Left ventricle myocardium inferior (tissue), 1 donor: ENCODE data around the gene BPIFB3. TPM values are rescaled to one million over a fixed set of nuclear protein-coding genes. Genes with fewer than 3 reads are reported as not detected.

Source experiments
- DNase-seq: peaks from one replicate; pipeline ENCODE4 v3.0.0-alpha.2; 2020
- H3K27ac ChIP-seq: fragments of 200-600 bp; replicated peaks from 2 replicates; pipeline ENCODE4 v1.8.0; 2021
- H3K27me3 ChIP-seq: fragments of 200-600 bp; 2 replicates; pipeline ENCODE4 v1.8.0; 2021; ENCODE audit warnings: low read depth
- H3K36me3 ChIP-seq: fragments of 200-600 bp; 2 replicates; pipeline ENCODE4 v1.8.0; 2021
- H3K4me1 ChIP-seq: fragments of 200-600 bp; 2 replicates; pipeline ENCODE4 v1.8.0; 2021
- H3K4me3 ChIP-seq: fragments of 200-600 bp; 2 replicates; pipeline ENCODE4 v1.8.0; 2021; ENCODE audit warnings: mild to moderate bottlenecking, moderate library complexity
- H3K9me3 ChIP-seq: fragments of 200-600 bp; replicated peaks from 2 replicates; pipeline ENCODE4 v1.8.0; 2021
- intact Hi-C: fragments of 100-400 bp; cut with micrococcal nuclease; formaldehyde crosslinking; loops from one replicate; pipeline ENCODE4 v1.11.0; 2022
- total RNA-seq: library from RNA; stranded (reverse); fragmentation: NEBNext Ultra II Directional; extraction: Animal tissue kit (Norgen Biotek cat#: 25700); gene quantifications from one replicate; pipeline ENCODE4 v1.2.1, GENCODE V29; 2021
- TF ChIP-seq, protein P1 (sequence below): fragments of 200-600 bp; IDR thresholded peaks from 2 replicates; pipeline ENCODE4 v1.8.0; 2021; ENCODE audit warnings: antibody characterized with exemption, mild to moderate bottlenecking, borderline replicate concordance
- donor health status: DM: no; HTN: yes; CAD: no; lungs with severe emphysema.

BPIFB3 gene
- total RNA-seq, 1 donor from 2014 or later = not detected

DNA sequence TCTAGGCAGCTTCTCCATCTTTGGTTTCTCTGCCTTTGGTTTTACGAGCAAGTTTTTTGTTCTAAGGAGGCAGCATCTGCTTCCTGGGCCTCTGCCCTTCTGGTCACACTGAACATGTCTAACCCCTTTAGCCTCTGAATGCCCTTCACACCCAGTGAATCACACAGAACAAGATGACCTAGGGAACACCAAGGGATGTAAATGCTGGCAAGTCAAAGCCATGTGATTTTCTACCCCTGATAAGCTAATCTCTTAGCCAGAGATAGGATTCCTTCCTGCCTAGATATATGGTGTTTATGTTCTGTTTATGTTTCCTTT is 29.5 kb upstream of the BPIFB3 start:
- DNase-seq = no peak
- Histone ChIP-seq H3K36me3 (no peaks in the 10 kb centered on the region), H3K27me3 (peaks cover 23% of the 10 kb centered on the region), H3K4me3 (no peak overlapping the region), H3K27ac (no peak overlapping the region), H3K9me3 (no peaks in the 10 kb centered on the region), H3K4me1 (no peaks in the 10 kb centered on the region)
- TF ChIP-seq, protein P1, sequence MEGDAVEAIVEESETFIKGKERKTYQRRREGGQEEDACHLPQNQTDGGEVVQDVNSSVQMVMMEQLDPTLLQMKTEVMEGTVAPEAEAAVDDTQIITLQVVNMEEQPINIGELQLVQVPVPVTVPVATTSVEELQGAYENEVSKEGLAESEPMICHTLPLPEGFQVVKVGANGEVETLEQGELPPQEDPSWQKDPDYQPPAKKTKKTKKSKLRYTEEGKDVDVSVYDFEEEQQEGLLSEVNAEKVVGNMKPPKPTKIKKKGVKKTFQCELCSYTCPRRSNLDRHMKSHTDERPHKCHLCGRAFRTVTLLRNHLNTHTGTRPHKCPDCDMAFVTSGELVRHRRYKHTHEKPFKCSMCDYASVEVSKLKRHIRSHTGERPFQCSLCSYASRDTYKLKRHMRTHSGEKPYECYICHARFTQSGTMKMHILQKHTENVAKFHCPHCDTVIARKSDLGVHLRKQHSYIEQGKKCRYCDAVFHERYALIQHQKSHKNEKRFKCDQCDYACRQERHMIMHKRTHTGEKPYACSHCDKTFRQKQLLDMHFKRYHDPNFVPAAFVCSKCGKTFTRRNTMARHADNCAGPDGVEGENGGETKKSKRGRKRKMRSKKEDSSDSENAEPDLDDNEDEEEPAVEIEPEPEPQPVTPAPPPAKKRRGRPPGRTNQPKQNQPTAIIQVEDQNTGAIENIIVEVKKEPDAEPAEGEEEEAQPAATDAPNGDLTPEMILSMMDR = no peak
- intact Hi-C loops = no loop called here

DNA sequence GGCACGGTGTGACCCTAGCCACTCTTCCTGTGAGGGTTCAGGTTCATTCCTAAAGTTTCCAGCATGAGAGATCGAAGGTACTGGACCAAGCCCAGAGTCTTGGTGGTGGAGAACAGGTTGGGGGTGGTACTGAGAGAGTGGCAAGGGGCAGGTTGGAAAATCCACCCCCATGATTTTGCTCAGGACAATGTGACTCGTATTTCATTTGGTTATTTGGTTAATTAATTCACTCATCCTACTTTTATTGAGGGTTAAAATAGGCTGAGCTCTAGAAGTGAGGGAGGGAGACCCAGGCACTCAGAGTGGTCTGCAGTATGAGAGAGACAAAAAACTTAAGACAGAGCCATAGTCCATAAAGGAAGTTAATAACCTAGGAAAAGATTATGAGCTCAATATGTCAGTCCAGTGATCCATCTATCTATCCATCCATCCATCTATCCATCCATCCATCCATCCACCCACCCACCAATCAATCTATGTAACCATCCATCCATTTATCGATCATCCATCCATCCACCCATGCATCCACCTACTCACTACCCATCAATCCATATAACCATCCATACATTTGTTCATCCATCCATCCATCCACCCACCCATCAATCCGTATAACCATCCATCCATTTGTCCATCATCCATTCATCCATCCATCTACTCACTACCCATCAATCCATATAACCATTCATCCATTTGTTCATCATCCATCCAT is 28.9 kb upstream of the BPIFB3 start:
- Histone ChIP-seq H3K27ac (no peak overlapping the region), H3K4me1 (no peaks in the 10 kb centered on the region), H3K9me3 (no peaks in the 10 kb centered on the region), H3K4me3 (no peak overlapping the region), H3K27me3 (peaks cover 25% of the 10 kb centered on the region), H3K36me3 (no peaks in the 10 kb centered on the region)
- DNase-seq = no peak
- intact Hi-C loops = no loop called here
- TF ChIP-seq, protein P1 = no peak

DNA sequence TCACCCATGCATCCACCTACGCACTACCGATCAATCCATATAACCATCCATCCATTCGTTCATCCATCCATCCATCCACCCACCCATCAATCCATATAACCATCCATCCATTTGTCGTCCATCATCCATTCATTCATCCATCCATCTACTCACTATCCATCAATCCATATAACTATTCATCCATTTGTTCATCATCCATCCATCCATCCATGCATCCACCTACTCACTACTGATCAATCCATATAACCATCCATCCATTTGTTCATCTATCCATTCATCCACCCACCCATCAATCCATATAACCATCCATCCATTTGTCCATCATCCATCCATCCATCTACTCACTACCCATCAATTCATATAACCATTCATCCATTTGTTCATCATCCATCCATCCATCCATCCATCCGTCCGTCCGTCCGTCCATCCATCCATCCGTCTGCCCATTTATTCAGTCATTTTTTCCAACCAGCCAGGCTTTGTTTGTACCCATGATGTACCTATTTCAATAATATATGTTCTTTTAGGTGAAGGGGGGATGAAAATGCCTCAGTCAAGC is 28.3 kb upstream of the BPIFB3 start:
- TF ChIP-seq, protein P1 = no peak
- intact Hi-C loops = no loop called here
- H3K27me3 ChIP-seq = peaks cover 25% of the 10 kb centered on the region

GRCh38 chr20:33026072-33026778 is 27.5 kb upstream of the BPIFB3 start:
- Histone ChIP-seq H3K4me1 (no peaks in the 10 kb centered on the region), H3K9me3 (no peaks in the 10 kb centered on the region), H3K4me3 (no peak overlapping the region), H3K27me3 (peaks cover 25% of the 10 kb centered on the region), H3K36me3 (no peaks in the 10 kb centered on the region), H3K27ac (no peak overlapping the region)
- intact Hi-C loops = no loop called here
- no peak for DNase-seq
- TF ChIP-seq, protein P1 = no peak

More for the DNA sequence above, 28.3 kb upstream of the BPIFB3 start:
- Histone ChIP-seq H3K4me1 (no peaks in the 10 kb centered on the region), H3K36me3 (no peaks in the 10 kb centered on the region), H3K4me3 (no peak overlapping the region), H3K27ac (no peak overlapping the region), H3K9me3 (no peaks in the 10 kb centered on the region)
- no peak for DNase-seq

DNA sequence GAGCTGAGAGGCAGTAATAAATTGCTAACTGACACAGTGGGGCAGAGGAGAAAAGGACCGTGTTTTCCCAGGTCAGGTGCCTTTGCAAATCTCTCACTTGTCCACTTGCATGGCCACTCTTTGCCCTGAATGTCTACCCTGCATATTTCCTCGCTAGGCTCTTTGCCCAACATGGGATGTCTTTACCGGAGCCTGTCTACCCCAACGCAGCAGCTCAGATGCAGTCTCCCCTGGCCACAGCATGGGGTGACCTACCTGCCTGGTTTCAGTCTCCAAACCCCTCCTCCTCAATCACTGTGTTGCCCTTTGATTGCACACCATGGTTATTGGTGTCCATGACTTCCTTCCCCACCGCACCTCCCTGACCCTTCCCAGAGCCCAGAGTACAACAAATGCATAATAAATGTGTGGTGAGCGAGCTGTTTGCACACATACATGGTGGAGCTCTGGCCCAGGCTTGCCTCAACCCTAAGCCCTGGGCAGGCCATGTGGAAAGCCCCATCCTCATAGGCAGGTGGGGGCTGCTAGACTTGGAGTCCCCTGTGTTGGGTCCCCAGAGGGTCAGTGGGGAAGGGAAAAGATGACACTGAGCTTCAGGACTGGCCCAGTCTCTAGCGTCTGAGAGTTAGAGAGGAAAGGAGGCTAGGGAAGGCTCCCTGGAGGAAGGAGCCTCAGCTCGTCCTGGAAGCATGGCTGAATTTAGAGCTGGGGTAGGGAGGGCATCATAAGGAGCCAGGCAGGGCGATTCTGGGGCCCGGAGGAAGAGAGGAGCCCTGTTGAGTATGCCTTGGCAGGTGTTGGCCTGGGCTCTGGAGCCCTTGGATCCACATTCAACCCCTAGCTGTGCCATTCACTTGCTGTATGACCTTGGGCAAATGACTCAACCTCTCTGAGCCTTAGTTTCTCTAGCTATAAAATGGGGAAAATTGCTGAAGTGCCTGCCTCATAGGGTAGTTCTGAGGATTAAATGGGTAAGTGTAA is 26.6 kb upstream of the BPIFB3 start:
- DNase-seq = no peak

More for the DNA sequence above, 26.6 kb upstream of the BPIFB3 start:
- H3K27ac ChIP-seq = no peak overlapping the region
- H3K4me3 ChIP-seq = no peak overlapping the region
- intact Hi-C loops = no loop called here
- TF ChIP-seq, protein P1 = no peak
- no peaks in the 10 kb centered on the region for H3K36me3 ChIP-seq
- H3K9me3 ChIP-seq = no peaks in the 10 kb centered on the region
- H3K4me1 ChIP-seq = no peaks in the 10 kb centered on the region
- peaks cover 25% of the 10 kb centered on the region for H3K27me3 ChIP-seq
